ENCODE measurements around the gene PTER.

The PTER gene

DNA sequence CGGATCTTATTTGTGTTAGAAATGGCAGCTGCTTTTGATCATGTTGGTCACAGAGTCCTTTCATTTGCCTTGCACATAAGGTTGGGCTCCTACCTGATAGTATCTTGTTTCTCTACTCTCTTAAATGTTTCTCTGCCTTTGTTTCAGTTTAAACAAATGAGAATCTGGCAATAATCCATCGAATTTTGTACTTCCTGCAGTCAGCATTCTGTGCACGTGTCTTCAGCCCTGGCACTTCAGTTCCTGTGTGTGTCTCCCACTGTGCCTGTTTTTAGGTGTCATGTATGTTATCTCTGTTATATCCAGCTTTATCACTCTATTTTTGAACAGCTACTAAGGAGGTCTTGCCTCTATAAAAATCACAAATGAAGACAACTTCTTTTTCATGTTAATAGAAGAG is 28.4 kb upstream of the PTER start:
- H3K27me3 ChIP-seq (ENCODE audit: low read depth, low read length), result no peaks in the 10 kb centered on the region; the same call in 1 of the 2 replicates
- H3K79me2 ChIP-seq (ENCODE audit: low read length), result no peaks in the 10 kb centered on the region
- no peaks in the 10 kb centered on the region for H3K9me3 ChIP-seq (ENCODE audit: insufficient read depth, low read length)
- H3K4me1 ChIP-seq (ENCODE audit: low read length), result no peaks in the 10 kb centered on the region
- no peak for TF ChIP-seq EZH2phosphoT487 (IDR thresholded peaks at IDR 0.05; ENCODE audit: low read depth)
- TF ChIP-seq, protein P1, sequence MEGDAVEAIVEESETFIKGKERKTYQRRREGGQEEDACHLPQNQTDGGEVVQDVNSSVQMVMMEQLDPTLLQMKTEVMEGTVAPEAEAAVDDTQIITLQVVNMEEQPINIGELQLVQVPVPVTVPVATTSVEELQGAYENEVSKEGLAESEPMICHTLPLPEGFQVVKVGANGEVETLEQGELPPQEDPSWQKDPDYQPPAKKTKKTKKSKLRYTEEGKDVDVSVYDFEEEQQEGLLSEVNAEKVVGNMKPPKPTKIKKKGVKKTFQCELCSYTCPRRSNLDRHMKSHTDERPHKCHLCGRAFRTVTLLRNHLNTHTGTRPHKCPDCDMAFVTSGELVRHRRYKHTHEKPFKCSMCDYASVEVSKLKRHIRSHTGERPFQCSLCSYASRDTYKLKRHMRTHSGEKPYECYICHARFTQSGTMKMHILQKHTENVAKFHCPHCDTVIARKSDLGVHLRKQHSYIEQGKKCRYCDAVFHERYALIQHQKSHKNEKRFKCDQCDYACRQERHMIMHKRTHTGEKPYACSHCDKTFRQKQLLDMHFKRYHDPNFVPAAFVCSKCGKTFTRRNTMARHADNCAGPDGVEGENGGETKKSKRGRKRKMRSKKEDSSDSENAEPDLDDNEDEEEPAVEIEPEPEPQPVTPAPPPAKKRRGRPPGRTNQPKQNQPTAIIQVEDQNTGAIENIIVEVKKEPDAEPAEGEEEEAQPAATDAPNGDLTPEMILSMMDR (IDR thresholded peaks at IDR 0.05; ENCODE audit: low read depth, low read length), result no peak
- no peak overlapping the region for H3K4me3 ChIP-seq (ENCODE audit: low read length)
- H3K4me2 ChIP-seq (ENCODE audit: low read length), result no peak overlapping the region
- H3K27ac ChIP-seq (ENCODE audit: low read length), result no peak overlapping the region
- no peak overlapping the region for H2AFZ ChIP-seq (ENCODE audit: low read depth, low read length)
- no peaks in the 10 kb centered on the region for H4K20me1 ChIP-seq (ENCODE audit: insufficient read depth, low read length)
- H3K9ac ChIP-seq (ENCODE audit: low read length), result no peak overlapping the region
- H3K36me3 ChIP-seq (replicated peaks; ENCODE audit: low read depth, low read length), result no peaks in the 10 kb centered on the region

DNA sequence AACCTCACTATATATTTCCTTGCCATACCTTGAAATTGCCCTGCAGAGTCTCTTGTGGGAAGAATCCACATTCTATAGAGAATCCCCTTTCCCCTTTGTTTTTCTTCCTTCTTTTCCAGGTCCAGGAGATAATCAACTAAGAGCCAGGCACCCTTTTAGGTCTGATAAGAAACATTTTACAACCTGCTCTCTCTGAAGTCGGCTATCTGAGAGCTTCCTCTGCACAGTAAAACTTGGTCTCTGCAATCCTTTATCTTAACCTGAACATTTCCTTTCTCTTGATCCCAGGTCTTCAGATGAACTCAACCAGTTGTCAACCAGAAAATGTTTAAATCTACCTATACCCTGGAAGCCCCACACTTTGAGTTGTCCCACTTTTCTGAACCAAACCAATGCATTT is 19.5 kb upstream of the PTER start:
- Histone ChIP-seq H3K9ac (ENCODE audit: low read length) (no peak overlapping the region), H3K9me3 (ENCODE audit: insufficient read depth, low read length) (no peaks in the 10 kb centered on the region), H3K4me3 (ENCODE audit: low read length) (no peak overlapping the region), H2AFZ (ENCODE audit: low read depth, low read length) (no peak overlapping the region), H3K27ac (ENCODE audit: low read length) (no peak overlapping the region), H3K79me2 (ENCODE audit: low read length) (no peaks in the 10 kb centered on the region), H3K36me3 (replicated peaks; ENCODE audit: low read depth, low read length) (no peaks in the 10 kb centered on the region), H3K4me1 (ENCODE audit: low read length) (no peaks in the 10 kb centered on the region), H3K27me3 (ENCODE audit: low read depth, low read length) (no peaks in the 10 kb centered on the region), H4K20me1 (ENCODE audit: insufficient read depth, low read length) (no peaks in the 10 kb centered on the region), H3K4me2 (ENCODE audit: low read length) (no peak overlapping the region)
- no peak for TF ChIP-seq EZH2phosphoT487 (IDR thresholded peaks at IDR 0.05; ENCODE audit: low read depth)
- TF ChIP-seq, protein P1 (IDR thresholded peaks at IDR 0.05; ENCODE audit: low read depth, low read length), result no peak

DNA sequence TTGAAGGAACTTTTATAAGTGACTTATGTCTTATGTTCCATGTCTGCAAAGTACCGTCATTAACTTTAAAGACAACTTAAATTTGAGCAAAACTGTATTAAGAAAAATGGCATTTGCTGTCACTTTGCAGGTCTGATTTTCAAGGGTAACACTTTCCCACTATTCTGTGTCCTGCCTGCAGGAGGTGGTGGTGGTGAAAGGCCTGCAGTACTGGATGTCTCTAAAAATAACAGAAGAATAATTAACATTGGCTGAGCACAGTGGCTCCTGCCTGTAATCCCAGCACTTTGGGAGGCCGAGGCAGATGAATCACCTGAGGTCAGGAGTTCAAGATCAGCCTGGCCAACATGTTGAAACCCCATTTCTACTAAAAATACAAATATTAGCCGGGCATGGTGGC is 13.2 kb upstream of the PTER start:
- Histone ChIP-seq H2AFZ (ENCODE audit: low read depth, low read length) (no peak overlapping the region), H3K9me3 (ENCODE audit: insufficient read depth, low read length) (no peaks in the 10 kb centered on the region), H3K9ac (ENCODE audit: low read length) (no peak overlapping the region), H3K4me2 (ENCODE audit: low read length) (no peak overlapping the region), H3K79me2 (ENCODE audit: low read length) (no peaks in the 10 kb centered on the region), H3K4me3 (ENCODE audit: low read length) (no peak overlapping the region), H3K27me3 (ENCODE audit: low read depth, low read length) (no peaks in the 10 kb centered on the region), H4K20me1 (ENCODE audit: insufficient read depth, low read length) (no peaks in the 10 kb centered on the region), H3K27ac (ENCODE audit: low read length) (no peak overlapping the region), H3K4me1 (ENCODE audit: low read length) (no peaks in the 10 kb centered on the region), H3K36me3 (replicated peaks; ENCODE audit: low read depth, low read length) (no peaks in the 10 kb centered on the region)
- no peak for TF ChIP-seq EZH2phosphoT487 (IDR thresholded peaks at IDR 0.05; ENCODE audit: low read depth)
- TF ChIP-seq, protein P1 (IDR thresholded peaks at IDR 0.05; ENCODE audit: low read depth, low read length), result no peak

DNA sequence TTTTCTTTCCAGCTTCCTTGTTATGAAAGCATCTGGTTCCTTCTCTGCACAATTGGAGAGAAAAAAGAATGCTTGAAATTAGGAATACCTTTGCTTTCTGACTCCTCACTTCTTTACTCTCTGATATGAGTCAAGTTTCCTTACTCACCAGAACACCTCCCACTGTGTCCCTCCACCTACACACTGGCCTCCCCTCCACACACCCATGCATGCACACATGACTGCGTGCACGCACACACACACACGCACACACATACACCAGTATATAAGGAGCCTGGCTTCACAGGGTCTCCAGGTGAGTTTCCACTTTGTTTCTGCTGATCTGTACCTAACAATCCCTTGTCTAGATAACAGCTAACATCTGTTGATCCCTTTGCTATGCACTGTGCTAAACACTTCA is 11.4 kb upstream of the PTER start:
- H3K4me3 ChIP-seq (ENCODE audit: low read length), result no peak overlapping the region
- no peaks in the 10 kb centered on the region for H3K79me2 ChIP-seq (ENCODE audit: low read length)
- no peak overlapping the region for H3K27ac ChIP-seq (ENCODE audit: low read length)
- H3K4me1 ChIP-seq (ENCODE audit: low read length), result no peaks in the 10 kb centered on the region
- H3K4me2 ChIP-seq (ENCODE audit: low read length), result no peak overlapping the region
- no peaks in the 10 kb centered on the region for H4K20me1 ChIP-seq (ENCODE audit: insufficient read depth, low read length)
- no peaks in the 10 kb centered on the region for H3K27me3 ChIP-seq (ENCODE audit: low read depth, low read length)
- H3K9me3 ChIP-seq (ENCODE audit: insufficient read depth, low read length), result no peaks in the 10 kb centered on the region
- H2AFZ ChIP-seq (ENCODE audit: low read depth, low read length), result no peak overlapping the region
- no peak for TF ChIP-seq EZH2phosphoT487 (IDR thresholded peaks at IDR 0.05; ENCODE audit: low read depth)
- TF ChIP-seq, protein P1 (IDR thresholded peaks at IDR 0.05; ENCODE audit: low read depth, low read length), result no peak
- no peaks in the 10 kb centered on the region for H3K36me3 ChIP-seq (replicated peaks; ENCODE audit: low read depth, low read length)
- H3K9ac ChIP-seq (ENCODE audit: low read length), result no peak overlapping the region
